HepG2 (cell line): ENCODE results near the gene NAPEPLD. TPM values are rescaled to one million over a fixed set of nuclear protein-coding genes. Genes with fewer than 3 reads are reported as not detected.

Source experiments
- ATAC-seq: fragments of 200-7000 bp; cut with Tn5 transposase; 3 replicates; pipeline ENCODE4 v1.9.1; 2020; ENCODE audit warnings: mild to moderate bottlenecking, moderate library complexity
- BruUV-seq: library from RNA; stranded (reverse); fragments of 400-500 nt; replicated peaks from 2 replicates; lab custom pipeline; 2021; lab: Mats Ljungman, UMichigan
- CTCF ChIA-PET: fragments of 300-600 bp; formaldehyde crosslinking; extraction: SDS; loops from one replicate; lab custom pipeline; 2021; ENCODE audit warnings: low total read pairs, inconsistent platforms, low intra/inter-chr PET ratio; lab: Yijun Ruan, JAX
- POLR2A ChIA-PET: fragments of 350-600 bp; sonication (Branson Sonifier 250); formaldehyde crosslinking; loops from one replicate; lab custom pipeline; 2020; ENCODE audit warnings: antibody characterized with exemption, inconsistent platforms; lab: Yijun Ruan, JAX
- DNase-seq: peaks from one replicate; pipeline ENCODE4 v3.0.0-alpha.2; 2015; ENCODE audit warnings: low spot score
- FAIRE-seq: peaks from 3 replicates; lab custom pipeline; 2011; peaks lifted over from hg19 to GRCh38; lab: Jason Lieb, UNC
- H2AFZ ChIP-seq: one replicate; pipeline ENCODE4 v1.6.1; 2011; ENCODE audit warnings: low read length, inconsistent platforms
- H3K27ac ChIP-seq: fragments of 300-600 bp; 3 replicates; pipeline ENCODE4 v1.8.0; 2011; ENCODE audit warnings: mixed run types, mild to moderate bottlenecking, mixed read lengths, low read length, inconsistent platforms; ENCODE audit not compliant: insufficient read depth; ENCODE audit errors: extremely low read length
- H3K27me3 ChIP-seq, 2 experiments: fragments of 200-600 bp in 1 of 2; 2 replicates in 1 of 2; 3 replicates in 1 of 2; pipeline versions ENCODE4 v1.6.0 to v1.8.0; 2011; ENCODE audit warnings: low read length in 2 of 2, mild to moderate bottlenecking in 2 of 2, moderate library complexity in 2 of 2, inconsistent platforms in 1 of 2; ENCODE audit not compliant: insufficient read depth in 2 of 2, control insufficient read depth in 1 of 2
- H3K36me3 ChIP-seq, 2 experiments: fragments of 200-600 bp in 1 of 2; replicated peaks in 1 of 2; 2 replicates in 1 of 2; 3 replicates in 1 of 2; pipeline versions ENCODE4 v1.5.1 to v1.8.0; 2011; ENCODE audit warnings: low read length in 2 of 2, inconsistent platforms in 1 of 2; ENCODE audit not compliant: insufficient read depth in 2 of 2, control insufficient read depth in 1 of 2
- H3K4me1 ChIP-seq: 2 replicates; pipeline ENCODE4 v1.5.1; 2012; ENCODE audit warnings: low read length, inconsistent platforms; ENCODE audit not compliant: insufficient read depth
- H3K4me2 ChIP-seq: 2 replicates; pipeline ENCODE4 v1.6.0; 2011; ENCODE audit warnings: low read depth, low read length, inconsistent platforms
- H3K4me3 ChIP-seq, 3 experiments: fragments of 200-600 bp in 1 of 3; sonication (generic), shearing (Covaris generic) in 1 of 3; replicated peaks in 1 of 3; 2 replicates each; pipeline ENCODE4 v1.5.1; 2011 to 2016; ENCODE audit warnings: low read length in 3 of 3, inconsistent platforms in 2 of 3, low read depth in 2 of 3, mild to moderate bottlenecking in 2 of 3, control low read depth in 1 of 3, mixed read lengths in 1 of 3; ENCODE audit not compliant: insufficient read depth in 1 of 3
- H3K79me2 ChIP-seq: one replicate; pipeline ENCODE4 v1.6.1; 2011; ENCODE audit warnings: low read length, inconsistent platforms; ENCODE audit not compliant: insufficient read depth
- H3K9ac ChIP-seq: 2 replicates; pipeline ENCODE4 v1.6.0; 2011; ENCODE audit warnings: mild to moderate bottlenecking, low read depth, low read length, inconsistent platforms; ENCODE audit not compliant: insufficient read depth
- H3K9me3 ChIP-seq: 2 replicates; pipeline ENCODE4 v1.5.1; 2012; ENCODE audit warnings: mild to moderate bottlenecking, low read length
- H4K20me1 ChIP-seq: 2 replicates; pipeline ENCODE4 v1.6.0; 2011; ENCODE audit warnings: inconsistent platforms, mild to moderate bottlenecking, low read length, moderate library complexity; ENCODE audit not compliant: insufficient read depth
- CAMTA2 ChIP-seq: sonication (generic); formaldehyde crosslinking; IDR thresholded peaks from 2 replicates; pipeline ENCODE4 v1.4.0; 2020; ENCODE audit warnings: mild to moderate bottlenecking, missing genetic modification reagents, borderline replicate concordance
- HDAC1 ChIP-seq: sonication (generic); formaldehyde crosslinking; IDR thresholded peaks from 2 replicates; pipeline ENCODE4 v1.5.1; 2020; ENCODE audit warnings: mild to moderate bottlenecking, missing genetic modification reagents
- MAFG ChIP-seq: sonication (generic); formaldehyde crosslinking; IDR thresholded peaks from 2 replicates; pipeline ENCODE4 v1.5.1; 2020; ENCODE audit warnings: mild to moderate bottlenecking, missing genetic modification reagents
- NCOA2 ChIP-seq: sonication (generic); formaldehyde crosslinking; IDR thresholded peaks from 2 replicates; pipeline ENCODE4 v1.8.0; 2022; ENCODE audit warnings: inconsistent platforms
- PRPF4 ChIP-seq: fragments of 200-400 bp; formaldehyde crosslinking; IDR thresholded peaks from 2 replicates; pipeline ENCODE4 v1.6.1; 2016; ENCODE audit warnings: low read length, low read depth; ENCODE audit not compliant: poor library complexity, severe bottlenecking
- SP140L ChIP-seq: sonication (generic); formaldehyde crosslinking; IDR thresholded peaks from 2 replicates; pipeline ENCODE4 v1.4.0; 2020; ENCODE audit warnings: missing genetic modification reagents, borderline replicate concordance
- TEAD2 ChIP-seq: sonication (generic); formaldehyde crosslinking; IDR thresholded peaks from 2 replicates; pipeline ENCODE4 v1.9.0; 2021; ENCODE audit warnings: missing genetic modification reagents
- ZFP62 ChIP-seq: sonication (generic); formaldehyde crosslinking; IDR thresholded peaks from 2 replicates; pipeline ENCODE4 v1.4.0; 2020; ENCODE audit warnings: missing genetic modification reagents
- ZNF232 ChIP-seq: sonication (generic); formaldehyde crosslinking; IDR thresholded peaks from 2 replicates; pipeline ENCODE4 v1.4.0; 2020; ENCODE audit warnings: missing genetic modification reagents, borderline replicate concordance
- ZNF34 ChIP-seq: sonication (generic); formaldehyde crosslinking; IDR thresholded peaks from 2 replicates; pipeline ENCODE4 v1.4.0; 2020; ENCODE audit warnings: mild to moderate bottlenecking, missing genetic modification reagents, borderline replicate concordance
- ZNF44 ChIP-seq: sonication (generic); formaldehyde crosslinking; IDR thresholded peaks from 2 replicates; pipeline ENCODE4 v1.5.1; 2020; ENCODE audit warnings: mild to moderate bottlenecking, missing genetic modification reagents
- WGBS: methylation state at CpG from one replicate; pipeline ENCODE4 v1.1.6; 2017; ENCODE audit warnings: low lambda C conversion rate; 5-methylcytosine and 5-hydroxymethylcytosine counted together
- in situ Hi-C: cut with HindIII; loops from 2 replicates; pipeline ENCODE4 v1.10.0; 2017; ENCODE audit warnings: low pct_unique_long_range_greater_than_20kb; ENCODE audit not compliant: extremely low pct_ligation_motif_present
- intact Hi-C: fragments of 100-400 bp; cut with micrococcal nuclease; formaldehyde crosslinking; loops from one replicate; pipeline ENCODE4 v1.10.0; 2022; ENCODE audit not compliant: unreplicated experiment
- polyA plus RNA-seq, 8 experiments: library from polyadenylated mRNA; depleted of rRNA in 3 of 8; stranded (reverse) in 7 of 8; unstranded in 1 of 8; fragments of >200 nt; fragmentation: Illumina TruSeq in 4 of 8; extraction: Trizol in 4 of 8; gene quantifications; 2 replicates each; pipeline versions ENCODE4 v1.2.1 to v1.2.3, GENCODE V29; 2011 to 2016; ENCODE audit warnings: low read depth in 4 of 8, missing spikeins in 1 of 8, mixed read lengths in 1 of 8; ENCODE audit not compliant: insufficient read depth in 1 of 8
- total RNA-seq, 5 experiments: library from RNA; depleted of rRNA; stranded (reverse); fragments of >200 nt; fragmentation: Illumina TruSeq; extraction: Trizol; gene quantifications; 2 replicates each; pipeline ENCODE4 v1.2.3, GENCODE V29; 2016; ENCODE audit warnings: low read depth in 1 of 5
- TF ChIP-seq, protein P1 (sequence below): sonication (generic); formaldehyde crosslinking; IDR thresholded peaks from 2 replicates; pipeline ENCODE4 v1.4.0; 2020; ENCODE audit warnings: mild to moderate bottlenecking, low read depth, missing genetic modification reagents
- TF ChIP-seq, protein P2 (sequence below): sonication (generic); formaldehyde crosslinking; IDR thresholded peaks from 2 replicates; pipeline ENCODE4 v1.4.0; 2020; ENCODE audit warnings: mild to moderate bottlenecking, missing genetic modification reagents
- TF ChIP-seq, protein P3 (sequence below): sonication (generic); formaldehyde crosslinking; IDR thresholded peaks from 2 replicates; pipeline ENCODE4 v1.8.0; 2022; ENCODE audit warnings: missing genetic modification reagents, low read depth, mild to moderate bottlenecking, borderline replicate concordance

NAPEPLD gene
- total and polyA plus RNA-seq, 2 of the 13 experiments (the other 11 are each of a cell fraction or from before 2014, with no cell fraction given), result 3.4 to 5.6 TPM

DNA sequence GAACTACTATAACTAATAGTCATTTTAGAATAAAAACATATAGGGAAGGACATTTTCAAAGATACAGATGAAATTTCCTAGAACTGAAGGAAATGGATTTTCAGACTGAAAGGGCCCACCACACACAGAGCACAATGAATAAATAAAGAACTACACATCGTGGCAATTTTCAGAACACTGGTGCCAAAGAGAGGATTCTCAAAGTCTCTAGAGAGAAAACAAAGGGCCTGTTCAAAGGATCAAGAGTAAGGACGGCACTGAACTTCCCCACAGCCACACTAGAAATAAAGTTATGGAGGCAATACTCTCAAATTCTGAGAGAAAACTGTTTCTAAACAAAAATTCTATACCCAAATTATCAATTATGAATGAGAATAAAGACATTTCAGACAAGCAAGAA, 21.9 kb downstream of the NAPEPLD start:
- no peaks in the 10 kb centered on the region for H3K79me2 ChIP-seq
- ATAC-seq (no peak), DNase-seq (no peak), FAIRE-seq (no peak)
- no peaks in the 10 kb centered on the region for H3K27me3 ChIP-seq
- H3K27ac ChIP-seq, result no peak overlapping the region
- peaks cover 31% of the 10 kb centered on the region for H3K4me1 ChIP-seq
- H3K9me3 ChIP-seq, result no peaks in the 10 kb centered on the region
- no peak overlapping the region for H3K9ac ChIP-seq
- intact Hi-C loops, result no loop called here
- ChIA-PET CTCF (no interaction called here), POLR2A (no interaction called here)
- TF ChIP-seq, protein P1, sequence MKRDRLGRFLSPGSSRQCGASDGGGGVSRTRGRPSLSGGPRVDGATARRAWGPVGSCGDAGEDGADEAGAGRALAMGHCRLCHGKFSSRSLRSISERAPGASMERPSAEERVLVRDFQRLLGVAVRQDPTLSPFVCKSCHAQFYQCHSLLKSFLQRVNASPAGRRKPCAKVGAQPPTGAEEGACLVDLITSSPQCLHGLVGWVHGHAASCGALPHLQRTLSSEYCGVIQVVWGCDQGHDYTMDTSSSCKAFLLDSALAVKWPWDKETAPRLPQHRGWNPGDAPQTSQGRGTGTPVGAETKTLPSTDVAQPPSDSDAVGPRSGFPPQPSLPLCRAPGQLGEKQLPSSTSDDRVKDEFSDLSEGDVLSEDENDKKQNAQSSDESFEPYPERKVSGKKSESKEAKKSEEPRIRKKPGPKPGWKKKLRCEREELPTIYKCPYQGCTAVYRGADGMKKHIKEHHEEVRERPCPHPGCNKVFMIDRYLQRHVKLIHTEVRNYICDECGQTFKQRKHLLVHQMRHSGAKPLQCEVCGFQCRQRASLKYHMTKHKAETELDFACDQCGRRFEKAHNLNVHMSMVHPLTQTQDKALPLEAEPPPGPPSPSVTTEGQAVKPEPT (CRISPR knock-in tag), result no peak
- TF ChIP-seq TEAD2 (CRISPR knock-in tag) (no peak), ZNF44 (CRISPR knock-in tag) (no peak), NCOA2 (no peak), PRPF4 (no peak), ZNF34 (CRISPR knock-in tag) (no peak), ZFP62 (CRISPR knock-in tag) (no peak), HDAC1 (CRISPR knock-in tag) (no peak), MAFG (CRISPR knock-in tag) (no peak), ZNF232 (CRISPR knock-in tag) (no peak), CAMTA2 (CRISPR knock-in tag) (no peak), SP140L (CRISPR knock-in tag) (no peak)
- TF ChIP-seq, protein P2, sequence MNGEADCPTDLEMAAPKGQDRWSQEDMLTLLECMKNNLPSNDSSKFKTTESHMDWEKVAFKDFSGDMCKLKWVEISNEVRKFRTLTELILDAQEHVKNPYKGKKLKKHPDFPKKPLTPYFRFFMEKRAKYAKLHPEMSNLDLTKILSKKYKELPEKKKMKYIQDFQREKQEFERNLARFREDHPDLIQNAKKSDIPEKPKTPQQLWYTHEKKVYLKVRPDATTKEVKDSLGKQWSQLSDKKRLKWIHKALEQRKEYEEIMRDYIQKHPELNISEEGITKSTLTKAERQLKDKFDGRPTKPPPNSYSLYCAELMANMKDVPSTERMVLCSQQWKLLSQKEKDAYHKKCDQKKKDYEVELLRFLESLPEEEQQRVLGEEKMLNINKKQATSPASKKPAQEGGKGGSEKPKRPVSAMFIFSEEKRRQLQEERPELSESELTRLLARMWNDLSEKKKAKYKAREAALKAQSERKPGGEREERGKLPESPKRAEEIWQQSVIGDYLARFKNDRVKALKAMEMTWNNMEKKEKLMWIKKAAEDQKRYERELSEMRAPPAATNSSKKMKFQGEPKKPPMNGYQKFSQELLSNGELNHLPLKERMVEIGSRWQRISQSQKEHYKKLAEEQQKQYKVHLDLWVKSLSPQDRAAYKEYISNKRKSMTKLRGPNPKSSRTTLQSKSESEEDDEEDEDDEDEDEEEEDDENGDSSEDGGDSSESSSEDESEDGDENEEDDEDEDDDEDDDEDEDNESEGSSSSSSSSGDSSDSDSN (CRISPR knock-in tag), result no peak
- TF ChIP-seq, protein P3, sequence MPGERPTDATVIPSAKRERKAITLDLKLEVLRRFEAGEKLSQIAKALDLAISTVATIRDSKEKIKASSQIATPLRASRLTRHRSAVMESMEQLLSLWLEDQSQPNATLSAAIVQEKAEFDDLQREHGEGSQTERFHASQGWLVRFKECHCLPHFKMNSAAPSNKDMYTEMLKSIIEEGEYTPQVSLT, result no peak
- BruUV-seq, result no TSS peak
- no peak overlapping the region for H2AFZ ChIP-seq
- no peak overlapping the region for H3K4me2 ChIP-seq
- H3K4me3 ChIP-seq, result no peak overlapping the region
- in situ Hi-C loops, result no loop called here
- H4K20me1 ChIP-seq, result no peaks in the 10 kb centered on the region
- 79% methylated on average over 2 of the region's 2 CpGs for WGBS
- H3K36me3 ChIP-seq, result peaks cover 5 to 27% of the 10 kb centered on the region in 2 experiments
